HG03103 (cell line): ENCODE results near the gene RALGPS1.

Experiments used
- ATAC-seq: cut with Tn5 transposase; IDR thresholded peaks from one replicate; pipeline ENCODE4 v1.9.1; 2021; ENCODE audit warnings: low read depth; ENCODE audit not compliant: unreplicated experiment

Gene RALGPS1

DNA sequence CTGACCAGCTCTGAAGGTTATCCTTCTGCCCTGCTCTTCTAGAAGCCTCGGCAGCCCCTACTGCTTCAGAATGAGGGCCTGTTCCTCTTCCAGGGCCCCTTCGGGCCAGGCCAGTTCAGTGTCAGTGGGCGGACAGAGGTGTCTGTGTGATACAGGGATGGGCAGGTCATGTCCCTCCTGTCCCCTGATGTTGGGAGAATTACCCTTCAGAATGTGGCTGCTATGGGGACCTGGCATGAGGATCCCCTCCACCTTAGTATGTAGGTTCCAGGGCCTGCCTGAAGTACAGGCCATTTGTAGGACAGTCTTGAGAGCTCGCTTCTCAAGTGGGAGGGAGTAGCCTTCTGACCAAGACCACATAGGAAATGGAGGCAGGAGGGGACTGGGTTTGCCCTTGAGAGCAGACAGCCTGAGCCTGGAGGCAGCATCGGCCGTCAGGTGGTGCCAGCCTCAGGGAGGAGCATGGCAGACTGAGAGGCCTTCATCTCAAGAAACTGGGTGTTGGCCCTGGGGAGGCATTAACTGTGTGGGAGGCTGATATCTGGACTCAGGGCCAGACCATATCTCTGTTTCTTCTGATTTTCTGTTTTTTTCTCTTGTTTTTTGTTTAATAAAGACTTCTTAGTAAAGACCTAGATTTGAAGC, 175.9 kb downstream of the RALGPS1 start:
- ATAC-seq: no peak

DNA sequence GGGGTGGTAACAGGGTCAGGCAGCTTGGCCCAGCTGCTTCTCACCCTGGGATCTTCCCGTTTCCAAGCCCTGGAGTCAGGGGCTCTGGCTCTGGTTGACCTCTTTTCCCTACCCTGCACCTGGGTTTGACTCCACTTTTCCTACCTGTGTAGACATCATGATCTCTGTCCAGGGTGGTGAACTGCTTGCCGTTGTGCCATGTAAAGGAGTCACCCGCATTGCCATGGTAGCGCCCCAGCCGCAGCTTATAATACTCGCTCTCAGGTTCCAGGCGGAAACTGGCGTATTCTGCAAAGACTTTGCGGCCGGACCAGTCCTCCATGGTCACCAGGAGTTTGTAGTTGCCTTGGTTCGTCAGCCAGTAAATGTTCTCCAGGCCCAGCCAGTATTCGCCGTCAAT, 176.9 kb downstream of the RALGPS1 start:
- ATAC-seq: no peak

DNA sequence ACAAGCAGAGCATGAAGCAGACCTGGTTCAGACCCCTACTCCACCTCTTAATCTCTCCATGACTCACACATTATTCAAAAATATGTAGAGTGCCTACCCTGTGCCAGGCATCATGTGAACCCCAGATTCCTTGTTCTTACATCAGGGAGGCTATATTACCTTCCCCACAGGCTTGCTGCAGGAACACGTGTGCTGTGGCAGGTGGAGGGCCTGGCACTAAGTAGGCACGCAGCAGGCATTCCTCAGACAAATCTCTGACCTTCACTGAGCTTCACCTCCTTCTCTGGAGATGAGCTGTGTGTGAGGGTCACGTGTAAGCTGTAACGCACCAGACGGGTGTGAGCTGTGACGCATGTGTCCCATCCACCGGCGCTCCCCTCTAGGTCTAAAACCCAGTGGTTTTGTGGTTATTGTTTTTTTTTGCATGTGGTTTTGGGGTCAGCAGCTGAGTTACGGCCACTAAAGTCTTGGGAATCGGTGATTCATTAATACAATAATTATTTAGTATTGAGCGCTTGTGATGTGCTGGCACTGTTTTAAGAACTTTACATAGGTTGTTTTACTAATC, 177.5 kb downstream of the RALGPS1 start:
- ATAC-seq: no peak

DNA sequence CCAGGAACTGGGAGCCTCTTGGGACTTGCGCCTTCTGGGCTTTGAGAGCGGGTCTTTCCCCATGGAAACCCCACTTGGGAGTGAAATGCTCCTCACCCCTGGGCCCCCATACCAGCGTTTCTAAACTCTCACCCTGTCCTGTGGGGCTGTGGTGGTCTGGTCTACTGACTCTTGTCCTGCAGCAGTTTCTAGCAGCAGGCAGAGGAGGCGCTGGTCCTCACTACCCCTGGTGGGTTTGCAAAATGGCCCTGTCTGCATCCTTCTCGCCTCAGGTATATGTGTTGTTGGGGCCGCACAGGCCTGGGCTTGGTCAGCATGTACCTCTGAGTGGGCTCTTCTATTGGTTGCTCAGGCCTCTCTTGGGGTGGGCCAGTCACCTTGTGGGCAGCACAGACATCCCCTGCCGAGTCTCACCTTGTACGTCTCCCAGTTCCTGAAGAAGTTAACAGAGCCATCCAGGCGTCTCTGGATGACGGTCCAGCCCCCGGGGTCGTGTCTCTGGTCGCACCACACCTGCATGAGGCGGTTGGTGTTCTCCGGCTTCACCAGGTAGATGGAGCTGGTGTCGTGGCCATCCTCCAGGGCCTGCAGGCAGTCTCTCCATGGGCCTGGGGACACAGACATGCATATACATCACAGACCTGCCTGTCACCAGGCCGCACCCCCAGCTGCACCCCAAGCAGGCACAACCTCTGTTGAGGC, 178.9 kb downstream of the RALGPS1 start:
- ATAC-seq: no peak

DNA sequence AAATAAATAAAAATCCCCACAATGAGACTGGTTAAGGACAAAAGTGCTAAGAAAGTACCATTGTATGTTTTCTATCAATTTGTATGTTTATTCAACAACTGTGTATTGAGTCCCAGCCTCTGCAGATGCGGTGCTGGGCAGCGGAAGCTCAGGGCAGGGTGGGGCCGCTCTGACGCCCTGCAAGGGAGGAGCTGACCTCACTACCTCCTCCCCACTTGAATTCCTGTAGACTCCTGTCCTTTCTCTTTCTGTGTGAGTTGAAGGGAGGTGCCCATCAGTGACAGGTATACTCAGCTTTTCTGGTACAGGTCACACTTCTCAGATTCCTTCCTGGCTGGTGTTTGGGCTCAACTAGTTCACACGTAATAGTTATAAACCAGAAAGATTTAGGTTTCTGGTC, 180.8 kb downstream of the RALGPS1 start:
- ATAC-seq: no peak

DNA sequence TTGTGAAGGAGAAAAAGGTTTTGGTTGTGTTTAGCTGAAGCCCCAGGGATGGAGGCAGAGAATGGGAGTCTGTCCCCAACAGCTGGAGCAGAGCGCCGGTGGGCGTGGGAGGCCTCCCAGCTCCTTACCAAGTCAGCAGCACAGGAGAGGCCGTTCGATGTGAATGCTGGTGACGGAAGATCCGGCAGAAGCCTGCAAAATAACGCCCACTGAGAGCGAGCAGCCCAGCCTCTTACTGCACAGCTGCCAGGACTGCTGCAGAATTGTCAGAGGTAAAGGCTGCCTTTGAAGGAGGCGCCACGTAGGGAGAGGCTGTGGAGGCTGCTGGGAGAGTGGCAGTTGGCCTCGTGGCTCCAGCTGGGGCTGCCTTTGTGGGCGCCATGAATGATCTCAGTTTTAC, 181.6 kb downstream of the RALGPS1 start:
- ATAC-seq: no peak

DNA sequence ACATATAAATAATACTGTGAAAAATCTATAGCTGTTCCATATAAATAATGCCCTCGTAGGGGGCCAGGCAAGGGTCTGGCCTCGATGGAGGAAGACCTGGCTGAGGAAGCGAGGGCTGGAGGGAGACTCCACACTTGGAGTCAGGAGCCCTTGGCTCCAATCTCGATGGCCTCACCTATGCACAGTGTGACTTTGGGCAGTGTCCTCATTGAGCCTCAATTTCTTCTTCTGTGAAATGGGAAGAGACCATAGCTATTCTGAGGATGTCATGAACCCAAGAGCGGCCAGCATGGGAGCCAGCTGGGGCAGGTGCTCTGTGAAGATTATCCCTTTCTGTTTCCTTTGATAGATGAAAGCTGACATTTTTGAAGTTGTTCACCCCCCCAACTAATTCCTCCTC, 183.1 kb downstream of the RALGPS1 start:
- ATAC-seq: no peak

DNA sequence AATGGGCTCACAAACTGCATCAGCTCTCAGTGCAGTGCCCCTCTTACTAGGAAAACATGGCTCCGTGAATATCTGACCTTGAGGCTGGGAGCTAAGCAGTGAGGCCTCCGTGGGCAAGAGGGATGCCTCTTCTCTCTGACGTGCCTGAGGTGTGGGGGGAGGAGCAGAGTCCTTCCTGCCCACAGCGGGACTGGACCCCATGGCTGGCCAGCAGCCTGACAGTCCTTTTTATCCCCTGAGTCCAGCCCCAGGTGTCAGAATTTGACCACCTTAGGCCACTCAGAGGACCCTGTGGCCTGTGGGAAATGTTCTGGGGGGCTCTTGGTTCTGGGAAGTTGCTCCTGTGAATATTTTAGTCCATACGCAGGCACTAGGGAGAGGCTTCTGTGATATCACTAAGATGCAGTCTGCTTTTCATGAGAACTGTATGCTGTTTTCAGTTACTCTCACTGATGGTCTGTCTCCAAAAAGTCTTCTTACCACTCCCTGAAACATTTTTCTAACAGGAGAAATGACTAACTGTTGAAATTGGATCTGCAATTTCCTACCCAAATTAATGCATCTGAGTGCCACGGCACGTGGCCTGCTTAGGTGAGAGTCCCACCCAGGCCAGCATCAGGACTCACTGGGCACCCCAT, 184.5 kb downstream of the RALGPS1 start:
- no peak for ATAC-seq

DNA sequence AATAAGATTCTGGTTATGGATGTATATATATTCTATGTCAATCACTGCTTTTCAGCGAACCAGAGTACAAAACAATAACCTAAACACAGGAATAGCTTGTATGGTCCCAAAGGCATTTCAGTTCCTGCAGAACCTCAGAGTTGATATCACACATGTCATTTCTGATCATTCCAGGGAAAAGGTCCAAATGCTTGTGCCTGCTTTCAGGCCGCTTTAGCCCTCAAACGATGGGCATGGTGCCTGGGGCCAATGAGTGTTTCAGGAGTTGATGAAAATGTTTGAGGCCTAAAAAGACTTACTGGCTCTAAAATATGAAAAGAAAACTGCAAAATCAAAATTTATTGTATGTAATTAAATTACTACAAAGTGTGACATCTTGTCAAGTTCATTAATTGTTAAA, 185.1 kb downstream of the RALGPS1 start:
- ATAC-seq: no peak

DNA sequence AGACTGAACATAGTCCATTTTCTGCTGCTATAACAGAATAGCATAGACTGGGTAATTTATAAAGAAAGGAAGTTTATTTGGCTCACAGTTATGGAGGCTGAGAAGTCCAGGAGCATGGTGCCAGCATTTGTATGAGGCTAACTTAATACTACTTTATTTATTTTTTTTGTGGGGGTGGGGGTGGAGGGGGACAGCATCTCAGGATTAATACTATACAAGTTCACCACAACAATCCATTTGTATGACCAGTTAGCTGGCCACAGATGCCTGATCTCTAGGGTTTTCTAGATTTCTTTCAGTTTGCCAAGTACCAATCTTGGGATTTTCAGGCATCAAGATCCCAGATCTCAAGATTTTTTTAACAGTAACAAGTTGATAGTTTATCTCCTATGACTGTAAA, 187.6 kb downstream of the RALGPS1 start:
- no peak for ATAC-seq

DNA sequence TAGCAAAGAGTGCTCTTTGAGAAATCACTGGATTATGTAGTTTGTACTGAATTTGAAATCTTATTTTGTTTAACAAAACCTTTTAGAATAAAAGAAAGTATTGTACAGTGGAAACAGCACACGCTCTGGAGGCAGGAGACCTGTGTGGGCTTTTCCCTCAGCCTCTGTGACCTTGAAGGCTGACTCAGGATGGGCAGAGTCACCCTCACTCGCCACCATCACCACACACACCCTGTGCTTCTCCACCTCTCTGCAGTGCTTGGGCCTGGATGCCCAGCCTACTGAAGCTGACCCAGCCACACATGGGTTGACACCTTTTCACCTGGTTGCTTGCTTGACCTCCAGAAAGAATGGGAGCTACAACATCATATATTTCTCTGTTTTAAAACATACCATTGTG, 188.2 kb downstream of the RALGPS1 start:
- ATAC-seq: no peak

DNA sequence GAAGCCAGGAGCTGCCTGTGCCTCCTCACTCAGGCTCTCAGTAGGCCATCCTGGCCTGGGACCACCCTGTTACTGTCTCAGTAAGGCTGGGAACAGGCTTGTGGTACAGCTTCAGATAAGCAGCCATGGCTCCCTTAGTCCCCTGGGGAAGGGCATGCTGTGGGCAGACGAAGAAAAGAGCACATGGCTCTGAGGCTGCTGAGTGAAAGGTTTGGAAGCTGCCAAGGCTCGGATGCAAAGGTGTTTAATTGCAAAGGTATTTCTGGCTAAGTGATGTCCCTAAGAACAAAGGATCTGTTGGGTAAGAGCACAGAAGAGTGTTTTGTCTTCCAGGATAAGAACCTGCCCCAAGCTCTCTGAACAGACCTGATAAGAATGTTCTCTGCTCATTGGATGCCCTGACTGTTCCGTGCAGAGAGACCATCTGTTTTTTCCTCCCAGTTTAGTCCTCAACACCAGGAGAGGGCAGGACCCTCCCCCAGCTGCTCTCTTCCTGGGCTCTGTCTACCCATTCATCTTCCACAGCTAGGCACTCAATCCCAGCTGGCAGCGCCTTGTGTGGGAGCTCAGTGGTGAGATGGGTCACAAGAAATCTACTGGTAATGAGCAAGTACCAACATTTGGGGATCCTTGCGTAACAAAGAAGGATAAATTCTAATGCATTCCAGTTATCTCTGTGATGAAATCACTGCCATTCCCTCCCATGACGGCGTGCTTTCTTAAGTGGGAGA, 190.2 kb downstream of the RALGPS1 start:
- no peak for ATAC-seq

DNA sequence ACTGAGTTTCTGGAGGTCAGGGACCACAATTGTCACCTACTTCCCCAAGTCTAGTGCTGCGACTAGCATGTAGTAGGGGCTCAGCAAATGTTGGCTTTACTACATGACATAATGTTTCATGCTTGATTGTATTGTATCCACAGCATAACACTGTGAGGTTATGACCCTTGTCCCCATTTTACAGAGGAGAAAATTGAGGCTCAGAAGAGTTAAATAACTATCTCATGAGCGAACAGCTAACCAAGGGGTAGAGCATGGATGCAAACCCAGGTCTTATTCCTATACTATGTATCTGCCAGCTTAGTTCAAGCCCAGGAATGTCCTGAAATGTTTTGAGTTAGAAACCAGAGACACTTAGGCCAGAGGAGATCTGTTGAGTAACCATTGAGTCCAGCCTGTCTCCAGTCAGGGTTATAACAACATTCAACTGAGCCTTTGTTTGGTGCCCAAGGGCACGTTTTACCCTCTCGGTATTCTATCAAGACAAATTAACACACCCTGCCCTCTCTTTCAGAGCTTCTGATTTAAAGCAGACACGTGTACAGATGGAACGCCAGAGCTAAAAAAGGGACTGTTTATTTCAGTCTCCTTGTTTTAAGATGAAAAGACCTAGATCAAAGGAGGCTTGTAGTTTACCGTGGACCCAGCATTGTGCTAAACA, 191.4 kb downstream of the RALGPS1 start:
- ATAC-seq: no peak

DNA sequence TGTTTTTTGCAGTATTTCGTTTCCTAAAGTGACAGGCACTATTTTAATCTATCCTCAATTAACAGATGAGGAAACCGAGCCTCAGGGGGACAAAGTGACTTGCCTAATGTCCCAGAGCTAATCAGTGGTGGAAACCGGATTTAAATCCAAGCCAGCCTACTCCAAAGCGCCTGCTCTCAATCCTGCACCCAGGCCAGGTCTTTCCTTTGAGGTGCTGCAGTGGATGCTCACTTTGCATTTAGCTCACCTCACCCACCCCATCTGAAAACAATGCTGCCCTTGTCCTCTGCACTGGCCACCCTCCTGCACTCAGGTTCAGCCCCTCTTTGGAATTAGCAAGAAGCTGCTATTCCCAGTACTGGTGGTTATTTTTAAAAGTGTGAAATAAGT, 191.9 kb downstream of the RALGPS1 start:
- no peak for ATAC-seq

DNA sequence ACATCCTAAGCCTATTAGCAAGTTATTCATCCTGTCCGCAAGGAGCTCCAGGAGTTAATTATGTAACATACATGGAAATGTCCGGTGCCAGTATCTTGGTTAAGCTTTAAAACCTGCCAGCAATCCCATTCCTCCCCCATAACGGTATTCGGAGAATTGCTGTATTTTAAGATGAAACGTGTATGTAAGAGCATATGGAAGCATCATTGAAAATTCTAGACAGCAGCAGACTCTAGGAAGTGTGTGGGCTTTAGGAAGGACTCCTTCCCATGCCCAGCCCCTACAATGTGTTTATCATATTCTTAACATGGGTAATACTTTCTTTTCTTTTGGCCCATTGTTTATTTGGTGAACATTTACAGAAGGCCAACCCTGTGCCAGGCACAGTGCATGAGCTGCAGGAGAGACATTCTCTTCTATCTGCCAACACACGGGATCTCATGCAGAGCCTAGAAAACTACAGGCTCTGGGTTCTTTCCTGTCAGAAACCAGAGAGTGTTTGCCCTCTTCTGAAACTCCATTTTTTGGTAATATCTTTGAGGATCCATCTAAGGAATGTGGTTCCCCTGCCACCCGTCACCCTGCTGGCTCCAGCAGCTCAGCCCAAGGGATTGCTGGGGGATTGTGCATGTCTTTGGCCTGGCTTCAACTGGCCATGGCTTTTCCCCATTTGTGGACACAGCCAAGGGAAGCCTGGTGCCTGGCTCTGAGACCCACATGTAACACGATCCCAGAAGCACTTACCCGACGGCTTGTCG, 192.8 kb downstream of the RALGPS1 start:
- ATAC-seq: no peak

DNA sequence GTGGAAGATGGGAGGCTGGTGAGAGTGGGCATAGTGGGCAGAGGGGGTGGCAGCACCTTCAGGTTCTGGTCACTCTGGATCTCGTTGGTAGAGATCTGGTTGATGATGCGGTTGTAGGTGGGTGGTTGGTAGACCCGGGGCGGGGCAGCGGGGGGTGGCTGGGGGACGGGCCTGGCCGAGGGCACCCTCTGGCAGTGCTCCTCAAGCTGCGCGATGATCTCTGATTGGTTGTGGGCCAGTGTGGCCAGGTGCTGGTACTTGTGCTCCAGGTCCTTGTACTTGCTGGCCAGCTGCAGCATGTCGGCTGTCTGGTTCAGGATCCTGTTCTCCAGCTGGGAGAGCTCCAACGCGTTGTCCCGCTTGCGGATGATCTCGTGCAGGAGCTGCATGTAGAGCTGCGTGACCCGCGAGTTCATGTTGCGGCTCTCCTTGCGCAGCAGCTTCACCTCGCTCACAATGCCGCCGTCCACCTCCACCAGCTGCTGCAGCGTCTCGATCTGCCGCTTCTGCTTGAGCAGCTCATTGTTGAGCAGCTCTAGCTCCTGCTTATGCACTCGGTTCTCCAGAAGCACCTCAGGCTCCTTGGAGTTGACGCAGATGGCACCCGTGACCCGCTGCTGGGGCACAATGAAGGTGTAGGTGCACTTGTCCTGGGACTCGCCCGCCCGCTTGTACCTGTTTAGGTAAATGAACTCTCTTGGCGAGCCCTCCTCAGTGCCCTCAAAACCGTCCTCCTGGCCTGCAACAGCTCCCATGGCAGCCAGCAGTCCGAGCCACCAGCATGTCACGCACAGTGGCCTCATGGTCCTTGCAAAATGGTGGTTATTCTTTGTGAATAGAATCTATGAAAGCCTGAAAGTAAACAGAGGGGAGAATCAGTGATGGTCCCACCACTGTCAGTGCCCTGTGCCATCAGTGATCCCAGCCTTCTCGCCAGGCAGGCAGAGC, 193.6 kb downstream of the RALGPS1 start:
- no peak for ATAC-seq

DNA sequence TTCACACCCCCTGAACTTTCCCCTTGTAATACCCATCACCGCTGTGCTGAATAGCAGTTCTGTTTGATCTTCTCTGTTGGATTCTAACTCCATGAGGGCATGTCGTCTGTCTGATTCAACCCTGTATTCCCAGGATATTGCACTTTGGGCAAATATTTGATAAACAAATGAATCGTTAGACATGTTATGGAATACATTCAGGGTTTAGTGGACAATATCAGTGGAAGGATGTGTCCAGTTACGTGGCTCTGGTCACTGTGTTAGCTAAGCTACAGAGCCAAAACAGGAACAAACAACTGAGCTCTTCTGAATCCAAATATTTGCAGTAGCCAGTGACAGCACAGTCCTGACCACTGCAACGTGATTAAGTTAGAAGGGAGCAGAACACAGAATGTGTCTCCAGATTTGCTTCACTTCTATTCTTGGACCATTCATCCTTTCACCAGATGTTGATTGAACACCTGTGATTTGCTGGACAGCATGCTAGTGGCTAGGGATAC, 194.7 kb downstream of the RALGPS1 start:
- ATAC-seq: no peak

DNA sequence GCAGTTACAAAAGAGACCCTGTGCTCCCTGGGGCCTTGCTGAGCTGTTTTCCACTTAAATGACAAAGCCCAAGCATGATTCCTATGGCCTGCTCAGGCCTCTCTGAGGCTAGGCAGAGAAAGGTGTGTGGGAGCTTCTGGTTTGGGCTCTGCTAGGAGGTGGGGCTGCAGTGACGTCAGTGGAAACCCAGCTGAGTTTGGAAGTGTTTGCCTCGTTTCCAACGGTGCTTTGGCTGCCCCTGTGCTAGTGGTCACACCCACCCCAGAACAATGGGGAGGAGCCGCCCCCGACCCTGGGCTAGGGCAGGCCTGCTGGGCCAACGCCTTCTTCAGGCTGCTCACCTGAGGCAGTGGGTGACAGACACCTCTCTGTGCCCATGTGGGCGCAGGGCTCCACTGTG, 197.5 kb downstream of the RALGPS1 start:
- ATAC-seq: no peak

DNA sequence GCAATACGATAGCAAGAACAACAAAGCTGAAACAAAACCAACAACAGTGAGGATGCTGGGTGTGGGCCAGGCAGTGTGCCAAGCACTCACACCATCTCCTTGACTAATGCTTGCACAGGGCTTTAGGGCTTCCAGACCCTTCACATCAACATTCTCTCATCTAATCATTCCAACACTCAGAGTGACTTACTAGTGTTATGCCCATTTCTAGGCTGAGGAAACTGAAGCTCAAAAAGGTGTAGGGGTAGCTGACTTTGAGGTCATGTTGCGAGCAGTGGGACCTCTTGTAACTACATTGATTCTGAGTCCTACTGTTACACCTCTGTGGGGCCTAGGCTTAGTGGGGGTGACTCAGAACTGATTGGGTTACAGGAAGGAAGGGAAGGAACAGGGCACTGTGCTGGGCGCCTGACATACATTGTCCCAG, 198.2 kb downstream of the RALGPS1 start:
- no peak for ATAC-seq
